DOHH2 (cell line): ENCODE results near the gene TERT.

ENCODE experiments used
- EZH2phosphoT487 ChIP-seq: fragments of 200-600 bp; sonication (generic); IDR thresholded peaks from 2 replicates; pipeline ENCODE4 v1.6.1; 2017; ENCODE audit warnings: borderline replicate concordance, mild to moderate bottlenecking, antibody characterized with exemption, low read length, moderate library complexity, mixed read lengths
- TF ChIP-seq, protein P1 (sequence below): fragments of 200-600 bp; sonication (generic); IDR thresholded peaks from one replicate; pipeline ENCODE4 v1.5.1; 2014; ENCODE audit warnings: antibody characterized with exemption, mild to moderate bottlenecking, low read depth, low read length; ENCODE audit not compliant: poor library complexity, severe bottlenecking

GRCh38 chr5:1268666-1269065 is 26.2 kb downstream of the TERT start:
- TF ChIP-seq, protein P1, sequence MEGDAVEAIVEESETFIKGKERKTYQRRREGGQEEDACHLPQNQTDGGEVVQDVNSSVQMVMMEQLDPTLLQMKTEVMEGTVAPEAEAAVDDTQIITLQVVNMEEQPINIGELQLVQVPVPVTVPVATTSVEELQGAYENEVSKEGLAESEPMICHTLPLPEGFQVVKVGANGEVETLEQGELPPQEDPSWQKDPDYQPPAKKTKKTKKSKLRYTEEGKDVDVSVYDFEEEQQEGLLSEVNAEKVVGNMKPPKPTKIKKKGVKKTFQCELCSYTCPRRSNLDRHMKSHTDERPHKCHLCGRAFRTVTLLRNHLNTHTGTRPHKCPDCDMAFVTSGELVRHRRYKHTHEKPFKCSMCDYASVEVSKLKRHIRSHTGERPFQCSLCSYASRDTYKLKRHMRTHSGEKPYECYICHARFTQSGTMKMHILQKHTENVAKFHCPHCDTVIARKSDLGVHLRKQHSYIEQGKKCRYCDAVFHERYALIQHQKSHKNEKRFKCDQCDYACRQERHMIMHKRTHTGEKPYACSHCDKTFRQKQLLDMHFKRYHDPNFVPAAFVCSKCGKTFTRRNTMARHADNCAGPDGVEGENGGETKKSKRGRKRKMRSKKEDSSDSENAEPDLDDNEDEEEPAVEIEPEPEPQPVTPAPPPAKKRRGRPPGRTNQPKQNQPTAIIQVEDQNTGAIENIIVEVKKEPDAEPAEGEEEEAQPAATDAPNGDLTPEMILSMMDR, result no peak
- TF ChIP-seq EZH2phosphoT487, result no peak
